T-helper 1 cell treated with Interleukin-12 subunit alpha and Interleukin-12 subunit beta and Interleukin-4 antibody, amounts not matched to agents 30 μg/mL and 1 μg/mL, for 36 hours (primary cell): ENCODE measurements around the gene DGKD.

Source experiments
- H3K27ac Mint-ChIP-seq: one replicate; pipeline ENCODE4 v1.8.0; 2021; ENCODE audit warnings: mild to moderate bottlenecking, mixed read lengths
- H3K27me3 Mint-ChIP-seq: one replicate; pipeline ENCODE4 v1.8.0; 2021; ENCODE audit warnings: low read depth, mixed read lengths
- H3K36me3 Mint-ChIP-seq: one replicate; pipeline ENCODE4 v1.8.0; 2021; ENCODE audit warnings: low read depth, mixed read lengths
- H3K4me1 Mint-ChIP-seq: one replicate; pipeline ENCODE4 v1.8.0; 2021; ENCODE audit warnings: low read depth, mixed read lengths
- H3K4me3 Mint-ChIP-seq: one replicate; pipeline ENCODE4 v1.8.0; 2021; ENCODE audit warnings: mild to moderate bottlenecking, moderate library complexity, mixed read lengths
- H3K9me3 Mint-ChIP-seq: one replicate; pipeline ENCODE4 v1.8.0; 2021; ENCODE audit warnings: mixed read lengths

Gene DGKD

DNA sequence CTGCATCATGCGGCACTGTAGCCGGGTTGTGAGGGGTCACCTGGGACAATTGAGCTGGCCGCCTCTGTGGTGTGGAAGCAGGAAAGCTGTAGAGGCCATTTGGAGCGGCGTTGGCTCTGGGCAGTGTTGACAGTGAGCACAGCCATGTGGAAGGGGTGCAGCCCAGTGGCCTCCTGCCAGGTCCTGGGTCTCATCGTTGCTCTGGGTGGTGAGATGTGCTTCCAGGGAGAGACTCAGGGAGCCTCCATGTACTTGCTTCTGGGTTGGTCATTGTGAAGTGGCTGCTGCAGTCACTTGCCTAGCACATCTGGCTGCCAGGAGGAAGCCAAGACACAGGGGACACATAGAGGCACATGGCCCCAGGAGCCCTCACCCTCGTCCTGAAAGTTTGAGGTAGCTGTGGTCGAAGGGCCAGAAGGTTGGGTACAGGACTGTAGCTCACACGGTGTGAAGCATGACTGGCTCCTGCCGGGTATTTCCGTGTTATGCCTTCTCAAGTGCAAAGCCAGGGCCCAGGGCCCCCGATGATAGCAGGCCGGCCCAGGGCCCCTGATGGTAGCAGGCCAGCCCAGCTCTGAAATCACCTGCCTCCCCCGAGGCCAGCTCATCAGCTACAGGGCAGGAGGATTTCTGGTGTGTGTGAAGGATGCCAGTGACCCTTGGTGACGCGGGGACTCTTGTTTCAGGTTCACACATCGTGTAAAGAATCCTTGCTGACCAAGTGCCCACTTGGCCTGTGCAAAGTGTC, 82.6 kb downstream of the DGKD start:
- H3K9me3 Mint-ChIP-seq = no peaks in the 10 kb centered on the region
- H3K36me3 Mint-ChIP-seq = peaks cover 30% of the 10 kb centered on the region
- H3K4me1 Mint-ChIP-seq = peaks cover 6% of the 10 kb centered on the region
- no peaks in the 10 kb centered on the region for H3K27me3 Mint-ChIP-seq
- H3K27ac Mint-ChIP-seq = no peak overlapping the region
- H3K4me3 Mint-ChIP-seq = no peak overlapping the region

DNA sequence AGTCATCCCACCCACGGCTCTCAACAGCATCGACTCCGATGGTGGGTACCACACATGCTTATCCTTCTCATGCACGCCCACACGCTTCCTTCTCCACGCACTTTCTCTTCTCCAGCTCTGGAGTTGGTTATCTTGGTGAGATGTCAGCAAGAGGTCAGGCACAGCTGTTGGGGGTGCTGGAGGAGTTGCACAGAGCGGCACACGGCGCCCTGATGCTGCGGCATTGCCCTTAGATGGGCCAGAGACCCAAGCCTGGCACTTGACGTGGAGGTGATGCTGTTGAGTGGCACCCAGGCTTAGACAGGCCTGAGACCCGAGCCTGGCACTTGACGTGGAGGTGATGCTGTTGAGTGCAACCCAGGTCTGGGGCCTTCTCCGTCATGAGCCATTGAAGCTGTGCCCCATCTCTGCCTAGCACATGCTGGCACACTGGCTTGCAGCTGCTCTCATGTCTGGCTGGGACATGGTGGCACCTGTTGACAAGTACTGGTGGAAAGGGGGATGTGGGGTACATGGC, 83.2 kb downstream of the DGKD start:
- Mint-ChIP-seq H3K27me3 (no peaks in the 10 kb centered on the region), H3K4me3 (no peak overlapping the region), H3K4me1 (peaks cover 6% of the 10 kb centered on the region), H3K36me3 (peaks cover 27% of the 10 kb centered on the region), H3K27ac (no peak overlapping the region), H3K9me3 (no peaks in the 10 kb centered on the region)

DNA sequence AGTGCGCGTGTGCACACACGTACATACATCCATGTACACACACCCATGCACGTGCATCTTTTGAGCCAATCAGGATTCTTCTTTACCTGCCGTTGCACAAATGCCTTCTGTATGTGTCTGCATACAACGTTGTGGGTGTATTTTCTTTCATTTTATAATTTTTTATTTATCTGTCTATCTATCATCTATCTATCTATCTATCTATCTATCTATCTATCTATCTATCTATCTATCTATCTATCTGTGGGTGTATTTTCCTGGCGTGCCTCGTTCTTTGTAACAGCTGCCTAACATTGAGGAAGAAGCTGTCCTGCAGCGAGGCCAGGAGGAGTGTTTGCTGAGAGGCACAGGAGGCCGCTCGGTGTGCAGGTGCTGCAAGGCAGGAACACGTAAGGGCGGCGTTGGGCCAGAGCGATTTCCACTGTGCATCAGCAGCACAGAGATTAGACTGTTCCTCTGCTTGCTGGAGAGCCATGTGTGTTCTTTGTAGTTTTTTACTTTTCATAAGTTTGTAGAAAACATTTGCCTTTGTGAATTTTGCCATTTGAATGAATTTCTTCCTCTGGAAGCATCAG, 84.4 kb downstream of the DGKD start:
- peaks cover 28% of the 10 kb centered on the region for H3K36me3 Mint-ChIP-seq
- peaks cover 7% of the 10 kb centered on the region for H3K4me1 Mint-ChIP-seq
- no peaks in the 10 kb centered on the region for H3K9me3 Mint-ChIP-seq
- no peak overlapping the region for H3K4me3 Mint-ChIP-seq
- no peak overlapping the region for H3K27ac Mint-ChIP-seq
- H3K27me3 Mint-ChIP-seq = no peaks in the 10 kb centered on the region

GRCh38 chr2:233439191-233439590, 84.9 kb downstream of the DGKD start:
- no peak overlapping the region for H3K27ac Mint-ChIP-seq
- H3K4me3 Mint-ChIP-seq = no peak overlapping the region
- no peaks in the 10 kb centered on the region for H3K9me3 Mint-ChIP-seq
- peaks cover 28% of the 10 kb centered on the region for H3K36me3 Mint-ChIP-seq
- H3K27me3 Mint-ChIP-seq = no peaks in the 10 kb centered on the region
- H3K4me1 Mint-ChIP-seq = peaks cover 12% of the 10 kb centered on the region

- peaks cover 24% of the 10 kb centered on the region for H3K36me3 Mint-ChIP-seq
- no peaks in the 10 kb centered on the region for H3K9me3 Mint-ChIP-seq
- no peak overlapping the region for H3K4me3 Mint-ChIP-seq
- peaks cover 14% of the 10 kb centered on the region for H3K4me1 Mint-ChIP-seq
- no peaks in the 10 kb centered on the region for H3K27me3 Mint-ChIP-seq
- H3K27ac Mint-ChIP-seq = peak overlapping the region; percentile 15
Observed at GRCh38 chr2:233440314-233440713, 86.0 kb downstream of the DGKD start.

DNA sequence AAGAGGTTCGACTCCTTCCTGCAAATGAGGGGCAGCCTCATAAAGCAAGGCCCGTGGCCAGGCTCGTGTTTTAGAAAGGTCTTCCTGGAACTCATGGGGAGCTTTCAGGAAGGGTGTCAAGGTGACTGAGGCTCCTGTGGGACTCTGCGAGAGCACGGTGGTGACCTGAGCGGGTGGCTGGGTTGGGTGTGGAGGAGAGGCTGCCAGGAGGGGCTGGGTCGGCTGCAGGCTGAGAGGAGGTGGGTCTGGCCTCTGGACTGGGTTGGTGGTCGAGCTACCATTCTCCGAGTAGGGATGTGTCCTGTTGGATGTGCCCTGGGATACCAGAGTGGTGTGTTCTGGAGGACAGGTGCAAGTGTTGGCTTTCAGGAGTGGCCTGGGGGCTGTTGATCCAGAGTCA, 86.4 kb downstream of the DGKD start:
- peaks cover 24% of the 10 kb centered on the region for H3K36me3 Mint-ChIP-seq

DNA sequence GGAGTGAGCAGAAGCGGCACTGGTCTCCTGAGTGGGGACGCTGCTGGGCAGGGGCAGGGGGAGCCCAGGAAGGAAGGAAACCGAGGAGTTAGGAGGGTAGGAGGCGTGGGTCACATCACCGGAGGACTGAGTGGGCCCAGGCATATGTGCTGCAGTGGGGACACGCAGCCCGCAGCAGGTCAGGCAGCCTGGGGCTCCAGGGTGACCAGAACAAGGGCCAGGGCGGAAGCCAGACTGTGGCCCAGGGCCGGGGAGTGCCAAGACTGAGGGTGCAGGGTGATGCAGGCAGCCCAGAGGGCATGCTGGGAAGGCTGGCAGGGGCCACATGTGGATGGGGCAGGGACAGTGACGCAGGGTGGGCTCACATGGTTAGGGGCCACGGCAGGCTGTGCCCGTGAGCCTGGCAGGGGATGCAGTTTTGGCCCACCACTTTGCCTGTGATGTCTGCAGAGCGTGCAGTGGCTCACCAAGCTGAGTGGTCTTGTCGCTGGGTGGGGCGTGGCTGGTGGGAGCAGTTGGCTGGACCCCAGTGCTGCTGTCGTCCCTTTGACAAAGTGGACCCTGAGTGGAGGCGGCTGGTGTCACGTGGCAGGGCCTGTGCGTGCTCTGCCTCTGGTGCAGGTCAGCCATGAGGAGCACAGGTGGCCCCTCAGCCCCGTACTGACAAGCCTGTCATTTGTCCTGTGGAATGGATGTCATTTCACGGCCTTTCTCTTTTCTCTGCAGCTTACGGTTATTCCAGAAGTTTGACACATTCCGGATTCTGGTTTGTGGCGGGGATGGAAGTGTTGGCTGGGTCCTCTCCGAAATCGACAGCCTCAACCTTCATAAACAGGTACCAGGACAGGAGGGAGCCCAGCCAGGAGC, 87.1 kb downstream of the DGKD start:
- H3K4me3 Mint-ChIP-seq = no peak overlapping the region
- H3K4me1 Mint-ChIP-seq = peaks cover 14% of the 10 kb centered on the region
- H3K36me3 Mint-ChIP-seq = peaks cover 25% of the 10 kb centered on the region
- peak overlapping the region; percentile 45 for H3K27ac Mint-ChIP-seq
- no peaks in the 10 kb centered on the region for H3K9me3 Mint-ChIP-seq
- H3K27me3 Mint-ChIP-seq = no peaks in the 10 kb centered on the region

More for the DNA sequence above, 86.4 kb downstream of the DGKD start:
- H3K4me3 Mint-ChIP-seq = no peak overlapping the region
- H3K27me3 Mint-ChIP-seq = no peaks in the 10 kb centered on the region
- H3K4me1 Mint-ChIP-seq = peaks cover 14% of the 10 kb centered on the region
- H3K27ac Mint-ChIP-seq = no peak overlapping the region
- no peaks in the 10 kb centered on the region for H3K9me3 Mint-ChIP-seq

GRCh38 chr2:233442028-233442310, 87.7 kb downstream of the DGKD start:
- peak overlapping the region; percentile 45 for H3K27ac Mint-ChIP-seq
- no peak overlapping the region for H3K4me3 Mint-ChIP-seq
- no peaks in the 10 kb centered on the region for H3K9me3 Mint-ChIP-seq
- H3K4me1 Mint-ChIP-seq = peaks cover 14% of the 10 kb centered on the region
- peaks cover 23% of the 10 kb centered on the region for H3K36me3 Mint-ChIP-seq
- no peaks in the 10 kb centered on the region for H3K27me3 Mint-ChIP-seq

- Mint-ChIP-seq H3K27me3 (no peaks in the 10 kb centered on the region), H3K4me3 (no peak overlapping the region), H3K4me1 (peaks cover 16% of the 10 kb centered on the region), H3K36me3 (peaks cover 27% of the 10 kb centered on the region), H3K27ac (peak overlapping the region; percentile 67), H3K9me3 (no peaks in the 10 kb centered on the region)
Observed at GRCh38 chr2:233443511-233444183, 89.4 kb downstream of the DGKD start.

GRCh38 chr2:233444501-233444900, 90.2 kb downstream of the DGKD start:
- peaks cover 22% of the 10 kb centered on the region for H3K36me3 Mint-ChIP-seq
- H3K9me3 Mint-ChIP-seq = no peaks in the 10 kb centered on the region
- H3K4me3 Mint-ChIP-seq = no peak overlapping the region
- H3K27ac Mint-ChIP-seq = peak overlapping the region; percentile 53
- no peaks in the 10 kb centered on the region for H3K27me3 Mint-ChIP-seq
- peaks cover 16% of the 10 kb centered on the region for H3K4me1 Mint-ChIP-seq

- peak overlapping the region; percentile 8 for H3K27ac Mint-ChIP-seq
- no peaks in the 10 kb centered on the region for H3K9me3 Mint-ChIP-seq
- H3K36me3 Mint-ChIP-seq = peaks cover 22% of the 10 kb centered on the region
- H3K27me3 Mint-ChIP-seq = no peaks in the 10 kb centered on the region
- H3K4me1 Mint-ChIP-seq = peaks cover 16% of the 10 kb centered on the region
- no peak overlapping the region for H3K4me3 Mint-ChIP-seq
Observed at GRCh38 chr2:233445152-233445830, 91.0 kb downstream of the DGKD start.

GRCh38 chr2:233446121-233446520, 91.8 kb downstream of the DGKD start:
- Mint-ChIP-seq H3K27ac (no peak overlapping the region), H3K4me1 (peaks cover 14% of the 10 kb centered on the region), H3K27me3 (no peaks in the 10 kb centered on the region), H3K9me3 (no peaks in the 10 kb centered on the region), H3K36me3 (peaks cover 18% of the 10 kb centered on the region), H3K4me3 (no peak overlapping the region)

GRCh38 chr2:233446606-233447305, 92.5 kb downstream of the DGKD start:
- no peak overlapping the region for H3K4me3 Mint-ChIP-seq
- H3K9me3 Mint-ChIP-seq = no peaks in the 10 kb centered on the region
- H3K27ac Mint-ChIP-seq = peak overlapping the region; percentile 50
- peaks cover 18% of the 10 kb centered on the region for H3K36me3 Mint-ChIP-seq
- no peaks in the 10 kb centered on the region for H3K27me3 Mint-ChIP-seq
- H3K4me1 Mint-ChIP-seq = peaks cover 14% of the 10 kb centered on the region
